Measurements from ENCODE around the gene GORAB. TPM values are rescaled to one million over a fixed set of nuclear protein-coding genes. Genes with fewer than 3 reads are reported as not detected.

GORAB gene, protein sequence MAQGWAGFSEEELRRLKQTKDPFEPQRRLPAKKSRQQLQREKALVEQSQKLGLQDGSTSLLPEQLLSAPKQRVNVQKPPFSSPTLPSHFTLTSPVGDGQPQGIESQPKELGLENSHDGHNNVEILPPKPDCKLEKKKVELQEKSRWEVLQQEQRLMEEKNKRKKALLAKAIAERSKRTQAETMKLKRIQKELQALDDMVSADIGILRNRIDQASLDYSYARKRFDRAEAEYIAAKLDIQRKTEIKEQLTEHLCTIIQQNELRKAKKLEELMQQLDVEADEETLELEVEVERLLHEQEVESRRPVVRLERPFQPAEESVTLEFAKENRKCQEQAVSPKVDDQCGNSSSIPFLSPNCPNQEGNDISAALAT
- 8.7 and 13.2 TPM in 2 replicates for total RNA-seq

DNA sequence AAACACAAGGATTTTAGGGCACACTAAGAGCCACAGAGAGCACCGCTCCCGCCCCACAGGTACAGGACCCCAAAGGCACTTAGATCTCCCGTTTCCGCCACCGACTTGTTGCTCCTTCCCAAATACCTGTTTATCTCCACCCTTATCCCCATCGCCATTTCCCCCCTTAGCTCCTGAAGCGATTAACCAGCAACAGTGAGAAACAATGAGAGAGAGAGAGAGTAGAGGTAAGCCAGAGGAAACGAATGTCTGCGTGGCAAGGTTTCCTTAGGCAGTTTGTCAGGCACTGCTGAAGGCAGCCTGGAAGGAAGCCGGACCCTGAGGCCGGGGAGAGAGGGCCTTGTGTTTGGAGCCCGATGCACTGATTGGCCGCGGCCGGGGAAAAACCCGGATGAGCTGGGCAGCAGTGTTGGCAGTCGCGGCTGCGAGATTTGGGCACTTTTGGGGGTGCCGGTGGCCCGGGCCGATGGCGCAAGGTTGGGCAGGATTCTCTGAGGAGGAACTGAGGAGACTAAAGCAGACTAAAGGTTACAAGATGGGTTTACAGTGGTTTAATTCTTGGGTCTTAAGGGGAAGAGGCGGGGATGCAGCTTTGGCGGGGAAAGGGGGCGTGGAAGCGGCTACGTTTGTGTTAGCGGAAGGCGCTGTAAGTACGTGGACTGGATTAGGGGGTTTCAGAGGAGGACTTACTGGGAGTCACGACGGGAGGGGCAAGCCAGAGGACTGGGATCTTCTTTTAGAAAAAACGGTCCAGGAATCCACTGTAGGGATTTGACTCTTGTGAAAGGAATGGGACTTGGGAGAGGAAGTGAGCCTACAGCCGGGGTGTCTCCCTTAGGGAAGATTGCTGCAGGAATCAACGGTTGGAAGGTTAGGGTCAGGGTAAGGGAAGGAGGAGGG is at the start of gene GORAB:
Gene GORAB (plus strand): TSS at position 409 of the 900 bp plus-strand sequence. CDS start 58 bp downstream, at position 467.

Other genes with a start within 250 kb of the GORAB start
- gene PRRX1, start 132.0 kb downstream of the GORAB start, total RNA-seq = 40.6 and 51.3 TPM in 2 replicates

Measured in epithelial cell of alveolus of lung (primary cell).